8988T (cell line): ENCODE measurements around the gene LMAN2L.
A peak's percentile ranks its signal among the peaks of the same experiment; 100 is the strongest.

ENCODE experiments used
- DNase-seq: peaks from one replicate; pipeline ENCODE4 v3.0.0; 2011

LMAN2L gene

GRCh38 chr2:96760036-96760985 lies 20.4 kb upstream of the LMAN2L start, which contains the start of gene CNNM4:
Gene CNNM4, plus strand, starts transcription at chr2:96760902. Its CDS starts 98 bp downstream, at chr2:96761000.
- peak; percentile 96 for DNase-seq

- DNase-seq = no peak
These were observed 19.7 kb upstream of the LMAN2L start for GRCh38 chr2:96759548-96759947.

- no peak for DNase-seq
These were observed 19.1 kb upstream of the LMAN2L start for GRCh38 chr2:96758987-96759386.

- no peak for DNase-seq
These were observed 17.6 kb upstream of the LMAN2L start for GRCh38 chr2:96757477-96757860.

- peak; percentile 60 for DNase-seq
These were observed 17.1 kb upstream of the LMAN2L start for GRCh38 chr2:96756788-96757476.

GRCh38 chr2:96754317-96754716 lies 14.5 kb upstream of the LMAN2L start:
- no peak for DNase-seq

- no peak for DNase-seq
These were observed 13.9 kb upstream of the LMAN2L start for GRCh38 chr2:96753661-96754282.

GRCh38 chr2:96751800-96752199 lies 11.9 kb upstream of the LMAN2L start:
- DNase-seq = no peak

GRCh38 chr2:96747061-96747617 lies 7.3 kb upstream of the LMAN2L start:
- DNase-seq = no peak

GRCh38 chr2:96739076-96739632 lies 710 bp downstream of the LMAN2L start:
- DNase-seq = no peak

- no peak for DNase-seq
These were observed 2.0 kb downstream of the LMAN2L start for GRCh38 chr2:96737831-96738230.

- DNase-seq = no peak
These were observed 2.6 kb downstream of the LMAN2L start for GRCh38 chr2:96737251-96737650.

- no peak for DNase-seq
These were observed 4.8 kb downstream of the LMAN2L start for GRCh38 chr2:96734880-96735583.

- no peak for DNase-seq
These were observed 5.9 kb downstream of the LMAN2L start for GRCh38 chr2:96733931-96734330.

- no peak for DNase-seq
These were observed 9.7 kb downstream of the LMAN2L start for GRCh38 chr2:96730212-96730611.

- DNase-seq = no peak
These were observed 10.1 kb downstream of the LMAN2L start for GRCh38 chr2:96729748-96730147.

GRCh38 chr2:96727431-96727830 lies 12.4 kb downstream of the LMAN2L start:
- DNase-seq = no peak

GRCh38 chr2:96726131-96726530 lies 13.7 kb downstream of the LMAN2L start:
- DNase-seq = no peak

GRCh38 chr2:96716388-96716787 lies 23.5 kb downstream of the LMAN2L start:
- DNase-seq = no peak

GRCh38 chr2:96715658-96716057 lies 24.2 kb downstream of the LMAN2L start:
- no peak for DNase-seq

GRCh38 chr2:96710985-96711384 lies 28.9 kb downstream of the LMAN2L start:
- DNase-seq = no peak
